ENCODE data around the gene LIN28B.
"Not testable (repeated sequence)": the region's sequence is repeated elsewhere in the genome, so short reads cannot be mapped to it uniquely, and the experiment has no call there.

Gene LIN28B

GRCh38 chr6:104957301-104958177, 632 bp downstream of the LIN28B start:
- no peak for FAIRE-seq

- no peak for FAIRE-seq
Observed at GRCh38 chr6:104958178-104959025, 1.5 kb downstream of the LIN28B start.

- peak; percentile 7 for FAIRE-seq
Observed at GRCh38 chr6:104959026-104959858, 2.3 kb downstream of the LIN28B start.

- no peak for FAIRE-seq
Observed at GRCh38 chr6:104969108-104969507, 12.2 kb downstream of the LIN28B start.

GRCh38 chr6:104969785-104970581, 13.1 kb downstream of the LIN28B start:
- FAIRE-seq = no peak

GRCh38 chr6:104973404-104973803, 16.5 kb downstream of the LIN28B start:
- FAIRE-seq = no peak

- no peak for FAIRE-seq
Observed at GRCh38 chr6:104983296-104983695, 26.4 kb downstream of the LIN28B start.

- no peak for FAIRE-seq
Observed at GRCh38 chr6:104983776-104984175, 26.9 kb downstream of the LIN28B start.

- no peak for FAIRE-seq
Observed at GRCh38 chr6:104984831-104985230, 27.9 kb downstream of the LIN28B start.

GRCh38 chr6:104985875-104986274, 29.0 kb downstream of the LIN28B start:
- not testable (repeated sequence) for FAIRE-seq

GRCh38 chr6:104986625-104987024, 29.7 kb downstream of the LIN28B start:
- FAIRE-seq = no peak

GRCh38 chr6:104987218-104987617, 30.3 kb downstream of the LIN28B start:
- FAIRE-seq = no peak

- FAIRE-seq = no peak
Observed at GRCh38 chr6:104990085-104990484, 33.2 kb downstream of the LIN28B start.

GRCh38 chr6:104991062-104991461, 34.2 kb downstream of the LIN28B start:
- not testable (repeated sequence) for FAIRE-seq

- not testable (repeated sequence) for FAIRE-seq
Observed at GRCh38 chr6:104993576-104993975, 36.7 kb downstream of the LIN28B start.

GRCh38 chr6:104995989-104996617, 39.2 kb downstream of the LIN28B start:
- no peak for FAIRE-seq

GRCh38 chr6:105001063-105001462, 44.2 kb downstream of the LIN28B start:
- FAIRE-seq = no peak

GRCh38 chr6:105001906-105002305, 45.0 kb downstream of the LIN28B start:
- no peak for FAIRE-seq

GRCh38 chr6:105005451-105005850, 48.5 kb downstream of the LIN28B start:
- no peak for FAIRE-seq

GRCh38 chr6:105013459-105013858, 56.6 kb downstream of the LIN28B start:
- FAIRE-seq = not testable (repeated sequence)

- no peak for FAIRE-seq
Observed at GRCh38 chr6:105014448-105014847, 57.5 kb downstream of the LIN28B start.

Data from TTC549 (cell line).